Upper lobe of left lung (tissue), 6 donors: ENCODE data around the gene ZNF234. TPM values are rescaled to one million over a fixed set of nuclear protein-coding genes. Genes with fewer than 3 reads are reported as not detected.
A peak's percentile ranks its signal among the peaks of the same experiment; 100 is the strongest.

Experiments used
- ATAC-seq, 2 donors: fragments of 200-7000 bp; cut with Tn5 transposase; one replicate each; pipeline ENCODE4 v1.9.1; 2022; ENCODE audit warnings: mild to moderate bottlenecking in 2 of 2, moderate library complexity in 2 of 2; ENCODE audit not compliant: low FRiP score in 2 of 2
- DNase-seq, 2 donors: peaks; one replicate each; pipeline ENCODE4 v3.0.0-alpha.2; 2019 to 2020
- H3K27ac ChIP-seq, 4 donors: fragments of 200-600 bp; sonication (generic); one replicate each; pipeline ENCODE4 v1.5.1; 2016 to 2019
- H3K27me3 ChIP-seq, 4 donors: fragments of 200-600 bp; sonication (generic); one replicate each; pipeline ENCODE4 v1.5.1; 2017 to 2019
- H3K36me3 ChIP-seq, 4 donors: fragments of 200-600 bp; sonication (generic); one replicate each; pipeline ENCODE4 v1.5.1; 2016 to 2019
- H3K4me1 ChIP-seq, 4 donors: fragments of 200-600 bp; sonication (generic); one replicate each; pipeline ENCODE4 v1.5.1; 2018 to 2019
- H3K4me3 ChIP-seq, 4 donors: fragments of 200-600 bp; sonication (generic); one replicate each; pipeline ENCODE4 v1.5.1; 2017 to 2019; ENCODE audit warnings: mild to moderate bottlenecking in 2 of 4, moderate library complexity in 1 of 4
- H3K9me3 ChIP-seq, 4 donors: fragments of 200-600 bp; sonication (generic); one replicate each; pipeline ENCODE4 v1.5.1; 2018 to 2019
- EP300 ChIP-seq, 4 donors: sonication (generic); formaldehyde crosslinking; IDR thresholded peaks; one replicate each; pipeline ENCODE4 v1.5.1; 2017; ENCODE audit warnings: antibody characterized with exemption in 4 of 4, control low read depth in 2 of 4
- POLR2A ChIP-seq, 4 donors: fragments of 450-650 bp; IDR thresholded peaks; one replicate each; pipeline ENCODE4 v1.5.1; 2016 to 2017; ENCODE audit warnings: antibody characterized with exemption in 4 of 4, mild to moderate bottlenecking in 2 of 4
- POLR2AphosphoS5 ChIP-seq, 2 donors: sonication (generic); formaldehyde crosslinking; IDR thresholded peaks; one replicate each; pipeline ENCODE4 v1.5.1; 2017; ENCODE audit warnings: antibody characterized with exemption in 2 of 2
- WGBS, 2 donors: methylation state at CpG; one replicate each; pipeline ENCODE4 v1.1.5; 2017 to 2018; 5-methylcytosine and 5-hydroxymethylcytosine counted together
- total RNA-seq, 6 donors: library from RNA; depleted of rRNA in 4 of 6; stranded (reverse); fragments of >200 nt in 4 of 6; gene quantifications; one replicate each; pipeline versions ENCODE4 v1.1.0 to v1.2.1, GENCODE V29; 2016 to 2021
- donor health status: DM: no; HTN: no; CAD: no; lungs with moderate emphysema.
- donor health status: DM: no; HTN: yes; CAD: no; lungs with severe emphysema.

The ZNF234 gene
- total RNA-seq, 6 donors from 2014 or later: 4.9 to 25.1 (median 9.5) TPM

DNA sequence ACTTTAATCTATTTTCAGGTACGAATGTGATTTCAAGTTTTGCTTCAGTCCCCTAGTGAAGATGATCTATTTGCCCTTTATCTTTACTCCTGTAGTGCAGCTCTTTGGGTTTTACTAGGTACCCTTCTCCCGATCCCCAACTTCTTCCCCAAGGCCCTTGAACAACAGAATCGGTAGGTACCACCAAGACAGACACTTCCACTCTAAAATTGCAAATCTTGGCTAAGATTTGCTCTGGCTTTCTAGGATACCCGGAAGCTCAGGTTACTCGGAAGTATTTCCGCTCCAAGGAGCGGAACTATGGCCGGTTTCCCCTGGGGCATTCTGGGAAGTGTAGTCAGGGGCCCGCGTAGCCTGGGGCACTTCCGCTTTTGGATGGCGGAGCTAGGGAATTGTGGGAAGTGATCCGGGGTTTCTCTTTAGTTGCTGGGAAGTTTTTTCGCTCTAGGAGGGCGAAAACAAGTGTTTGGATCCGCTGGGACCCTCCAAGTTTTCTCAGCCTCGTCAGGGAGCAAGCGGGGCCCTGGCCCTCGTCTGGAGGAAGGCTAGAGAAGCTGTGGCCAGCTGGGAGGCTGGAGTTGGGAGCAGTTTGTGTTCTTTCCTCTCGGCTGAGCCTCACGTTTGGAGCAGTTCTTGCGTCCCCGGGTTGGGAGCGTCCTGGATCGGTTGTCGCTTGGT is 65.9 kb downstream of the ZNF234 start:
- peak; percentile 94 to 97 for ATAC-seq
- H3K36me3 ChIP-seq: no peaks in the 10 kb centered on the region

More for the DNA sequence above, 65.9 kb downstream of the ZNF234 start:
- Histone ChIP-seq H3K27me3 (no peaks in the 10 kb centered on the region), H3K4me3 (peak overlapping the region; percentile 47 to 66 (median 58)), H3K9me3 (peaks cover 4 to 15% (median 12%) of the 10 kb centered on the region in 4 donors), H3K27ac (peak overlapping the region; percentile 74 to 90 (median 85)), H3K4me1 (peaks cover 0 to 6% (median 2%) of the 10 kb centered on the region in 4 donors)
- DNase-seq: peak in 1 of 2 donors; percentile 84
- TF ChIP-seq POLR2AphosphoS5 (IDR thresholded peaks at IDR 0.05) (peak; percentile 73 to 77), EP300 (IDR thresholded peaks at IDR 0.05) (no peak), POLR2A (IDR thresholded peaks at IDR 0.05) (peak in 2 of 4 donors; percentile 26 to 36)
- 5 to 10% methylated on average over 13 to 26 of the region's 26 CpGs for WGBS, 2 donors

Other genes starting within 250 kb of the ZNF234 start
- 10 to 100 TPM in 5 of 6 donors, 1 to 10 TPM in 1; 5.9 to 15.8 (median 11.0) TPM for gene ZNF45, start 206.3 kb upstream of the ZNF234 start, total RNA-seq
- gene ZNF221, start 190.3 kb upstream of the ZNF234 start, total RNA-seq: 10 to 100 TPM in 1 of 6 donors, 1 to 10 TPM in 5; 1.4 to 16.8 (median 3.5) TPM
- 1 to 10 TPM; 3.4 to 8.6 (median 5.7) TPM for gene ZNF155, start 157.4 kb upstream of the ZNF234 start, total RNA-seq
- gene ZNF230, start 138.6 kb upstream of the ZNF234 start, total RNA-seq: 1 to 10 TPM; 2.2 to 6.4 (median 4.7) TPM
- gene ZNF222, start 116.2 kb upstream of the ZNF234 start, total RNA-seq: 10 to 100 TPM in 1 of 6 donors, 1 to 10 TPM in 4, not detected in 1; 2.5 to 13.6 (median 4.0) TPM
- 10 to 100 TPM in 1 of 6 donors, 1 to 10 TPM in 5; 4.7 to 11.8 (median 6.3) TPM for gene ZNF223, start 89.5 kb upstream of the ZNF234 start, total RNA-seq
- 1 to 10 TPM; 1.0 to 4.8 (median 1.8) TPM for gene ZNF284, start 69.4 kb upstream of the ZNF234 start, total RNA-seq
- 100 to 1,000 TPM in 1 of 6 donors, 10 to 100 TPM in 5; 19.8 to 108 (median 29.1) TPM for gene ZNF224, start 47.2 kb upstream of the ZNF234 start, total RNA-seq
- gene ZNF225, start 28.2 kb upstream of the ZNF234 start, total RNA-seq: 10 to 100 TPM in 1 of 6 donors, 1 to 10 TPM in 5; 1.6 to 11.5 (median 4.5) TPM
- gene ZNF226, start 23.5 kb downstream of the ZNF234 start, total RNA-seq: 10 to 100 TPM in 5 of 6 donors, 1 to 10 TPM in 1; 6.8 to 25.8 (median 14.4) TPM
- 10 to 100 TPM in 4 of 6 donors, 1 to 10 TPM in 2; 5.3 to 23.0 (median 16.8) TPM for gene ZNF227, start 71.0 kb downstream of the ZNF234 start, total RNA-seq
- under 1 TPM in 4 of 6 donors, not detected in 2; 0.15 to 0.44 (median 0.25) TPM for gene ZNF233, start 118.3 kb downstream of the ZNF234 start, total RNA-seq
- gene ZNF235, start 163.5 kb downstream of the ZNF234 start, total RNA-seq: 10 to 100 TPM in 2 of 6 donors, 1 to 10 TPM in 4; 3.0 to 16.8 (median 8.3) TPM
- 1 to 10 TPM in 5 of 6 donors, under 1 TPM in 1; 0.44 to 6.3 (median 4.0) TPM for gene ZNF112, start 215.1 kb downstream of the ZNF234 start, total RNA-seq